ENCODE measurements around the gene ARHGAP26. TPM values are rescaled to one million over a fixed set of nuclear protein-coding genes. Genes with fewer than 3 reads are reported as not detected.
A peak's percentile ranks its signal among the peaks of the same experiment; 100 is the strongest.

Gene ARHGAP26
- total RNA-seq, 1 donor from 2014 or later: 35.4 TPM

DNA sequence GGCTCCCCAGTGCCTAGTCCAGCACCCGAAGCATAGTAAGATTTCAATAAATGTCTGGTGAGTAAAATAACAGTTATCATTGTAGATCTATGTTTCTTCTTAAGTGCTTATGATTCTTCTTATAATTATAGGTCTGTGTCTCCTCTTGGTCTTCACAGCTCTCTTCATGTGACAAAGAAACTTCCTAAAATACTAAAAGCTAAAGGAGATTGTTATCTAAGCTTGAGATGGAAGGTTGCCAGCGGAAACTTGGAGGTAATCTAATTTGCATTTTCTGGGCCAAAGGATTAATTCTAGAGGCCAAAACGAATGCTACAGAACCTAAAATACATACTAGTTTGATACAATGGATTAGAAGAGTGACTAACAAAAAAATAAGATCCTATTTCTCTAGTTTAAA is 13.6 kb upstream of the ARHGAP26 start:
- TF ChIP-seq CTCF (IDR thresholded peaks at IDR 0.05): no peak
- H3K9me3 ChIP-seq: no peaks in the 10 kb centered on the region
- no peaks in the 10 kb centered on the region for H3K36me3 ChIP-seq
- H3K27me3 ChIP-seq: no peaks in the 10 kb centered on the region
- ATAC-seq (no peak), DNase-seq (no peak)
- no peak overlapping the region for H3K27ac ChIP-seq
- H3K4me3 ChIP-seq: no peak overlapping the region
- intact Hi-C loops (cut with DNase I): no loop called here
- H3K4me1 ChIP-seq: peaks cover 15% of the 10 kb centered on the region

GRCh38 chr5:142757564-142757963 is 12.6 kb upstream of the ARHGAP26 start:
- no peaks in the 10 kb centered on the region for H3K9me3 ChIP-seq
- ATAC-seq: no peak
- H3K27me3 ChIP-seq: no peaks in the 10 kb centered on the region
- no peaks in the 10 kb centered on the region for H3K36me3 ChIP-seq
- TF ChIP-seq CTCF (IDR thresholded peaks at IDR 0.05): no peak
- H3K4me3 ChIP-seq: no peak overlapping the region
- peaks cover 13% of the 10 kb centered on the region for H3K4me1 ChIP-seq
- intact Hi-C loops (cut with DNase I): no loop called here
- H3K27ac ChIP-seq: no peak overlapping the region
- no peak for DNase-seq

DNA sequence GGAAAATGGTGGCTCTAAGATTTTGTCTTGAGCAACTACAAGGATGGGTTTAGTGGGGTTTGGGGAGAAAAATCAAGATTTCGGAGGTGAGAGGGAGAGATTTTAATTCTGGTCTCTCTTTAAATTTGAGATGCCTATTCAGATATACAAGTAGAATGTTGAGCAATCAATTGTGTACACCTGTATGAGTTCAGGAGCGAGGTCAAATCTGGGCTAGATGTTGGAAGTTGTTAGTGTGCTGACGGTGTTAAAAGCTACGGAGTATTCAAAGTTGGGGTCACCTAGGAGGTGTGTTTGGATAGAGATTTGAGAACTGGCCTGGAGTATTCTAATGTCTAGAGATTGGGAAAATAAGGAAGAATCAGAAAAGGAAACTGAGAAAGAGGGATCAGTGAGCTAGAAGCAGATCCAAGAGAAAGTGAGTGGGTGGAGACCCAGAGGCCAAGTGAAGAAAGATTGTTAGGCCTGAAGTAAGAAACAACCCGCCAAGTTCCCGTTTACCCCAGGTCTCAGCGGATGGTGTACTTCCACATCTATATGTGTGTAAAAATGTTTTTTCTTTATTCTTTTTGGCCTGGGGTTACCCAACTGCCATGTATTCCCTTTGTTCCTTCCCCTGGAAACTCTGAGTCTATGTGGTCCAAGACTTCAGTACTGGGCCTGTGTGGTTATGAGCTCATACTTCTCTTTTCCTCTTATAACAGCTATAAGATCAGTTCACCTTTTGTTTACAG is 11.9 kb upstream of the ARHGAP26 start:
- intact Hi-C loops (cut with DNase I): no loop called here

DNA sequence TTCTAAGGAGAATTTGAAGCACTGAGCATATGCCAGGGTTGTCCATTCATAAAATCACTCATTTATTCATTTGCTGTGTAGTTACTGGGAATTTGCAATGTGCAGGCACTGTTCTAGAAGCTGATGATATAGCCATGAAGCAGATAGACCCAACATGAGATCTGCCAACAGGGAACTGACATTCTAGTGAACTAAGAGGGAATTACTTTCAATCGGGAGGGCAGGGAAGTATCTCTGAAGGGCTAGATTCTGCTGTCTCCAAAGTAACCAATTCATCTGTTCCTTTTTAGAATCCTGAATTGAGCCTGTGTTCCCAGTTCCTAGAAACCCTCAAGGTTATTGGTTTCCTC is 11.4 kb upstream of the ARHGAP26 start:
- no peak for DNase-seq
- Histone ChIP-seq H3K36me3 (no peaks in the 10 kb centered on the region), H3K4me1 (peaks cover 1% of the 10 kb centered on the region), H3K4me3 (no peak overlapping the region), H3K9me3 (no peaks in the 10 kb centered on the region), H3K27ac (no peak overlapping the region), H3K27me3 (no peaks in the 10 kb centered on the region)
- intact Hi-C loops (cut with DNase I): no loop called here
- ATAC-seq: no peak
- TF ChIP-seq CTCF (IDR thresholded peaks at IDR 0.05): no peak

More for the DNA sequence above, 11.9 kb upstream of the ARHGAP26 start:
- Histone ChIP-seq H3K27me3 (no peaks in the 10 kb centered on the region), H3K9me3 (no peaks in the 10 kb centered on the region), H3K4me1 (peaks cover 7% of the 10 kb centered on the region), H3K27ac (no peak overlapping the region), H3K4me3 (no peak overlapping the region), H3K36me3 (no peaks in the 10 kb centered on the region)
- TF ChIP-seq CTCF (IDR thresholded peaks at IDR 0.05): no peak
- ATAC-seq (peak; percentile 87), DNase-seq (no peak)

GRCh38 chr5:142763701-142764100 is 6.5 kb upstream of the ARHGAP26 start:
- no peaks in the 10 kb centered on the region for H3K27me3 ChIP-seq
- no peak for TF ChIP-seq CTCF (IDR thresholded peaks at IDR 0.05)
- no peak for ATAC-seq
- H3K36me3 ChIP-seq: no peaks in the 10 kb centered on the region
- intact Hi-C loops (cut with DNase I): no loop called here
- no peaks in the 10 kb centered on the region for H3K4me1 ChIP-seq
- H3K27ac ChIP-seq: no peak overlapping the region
- DNase-seq: no peak
- H3K4me3 ChIP-seq: no peak overlapping the region
- no peaks in the 10 kb centered on the region for H3K9me3 ChIP-seq

DNA sequence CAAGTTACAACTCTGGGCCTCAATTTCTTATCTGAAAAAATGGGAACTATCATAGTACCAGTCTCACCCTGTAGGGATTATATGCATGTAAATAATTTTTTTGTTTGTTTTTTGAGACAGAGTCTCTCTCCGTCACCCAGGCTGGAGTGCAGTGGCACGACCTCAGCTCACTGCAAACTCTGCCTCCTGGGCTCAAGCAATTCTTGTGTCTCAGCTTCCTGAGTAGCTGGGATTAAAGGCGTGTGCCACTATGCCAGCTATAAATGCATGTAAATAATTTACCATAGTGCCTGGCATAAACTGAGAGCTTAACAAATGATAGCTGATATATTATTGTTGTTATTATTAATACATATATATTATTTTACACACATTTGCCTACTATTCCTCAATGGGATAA is 3.0 kb upstream of the ARHGAP26 start:
- TF ChIP-seq CTCF (IDR thresholded peaks at IDR 0.05): no peak
- no peaks in the 10 kb centered on the region for H3K9me3 ChIP-seq
- no peaks in the 10 kb centered on the region for H3K27me3 ChIP-seq
- H3K4me1 ChIP-seq: peaks cover 9% of the 10 kb centered on the region
- DNase-seq (no peak), ATAC-seq (no peak)
- H3K27ac ChIP-seq: no peak overlapping the region
- no peak overlapping the region for H3K4me3 ChIP-seq
- no peaks in the 10 kb centered on the region for H3K36me3 ChIP-seq
- intact Hi-C loops (cut with DNase I): no loop called here
